Mesodermal cell (in vitro differentiated cells): ENCODE measurements around the gene ST6GAL1.

ENCODE experiments used
- H3K27ac ChIP-seq: 2 replicates; pipeline ENCODE4 v1.7.0; 2013; ENCODE audit warnings: mild to moderate bottlenecking, low read depth, low read length, moderate library complexity; ENCODE audit not compliant: severe bottlenecking
- H3K36me3 ChIP-seq: 2 replicates; pipeline ENCODE4 v1.7.1; 2013; ENCODE audit warnings: mild to moderate bottlenecking, low read length, moderate library complexity; ENCODE audit not compliant: control insufficient read depth, insufficient read depth
- H3K4me1 ChIP-seq: one replicate; pipeline ENCODE4 v1.7.1; 2013; ENCODE audit warnings: mild to moderate bottlenecking, low read length; ENCODE audit not compliant: insufficient read depth, control insufficient read depth, poor library complexity, severe bottlenecking
- H3K4me3 ChIP-seq: 2 replicates; pipeline ENCODE4 v1.7.0; 2013; ENCODE audit warnings: low read length, control low read depth, mild to moderate bottlenecking; ENCODE audit not compliant: insufficient read depth, poor library complexity, severe bottlenecking; ENCODE audit errors: extremely low read depth
- H3K9me3 ChIP-seq: 2 replicates; pipeline ENCODE4 v1.7.1; 2013; ENCODE audit warnings: mild to moderate bottlenecking, low read length, moderate library complexity; ENCODE audit not compliant: control insufficient read depth
- WGBS, 2 experiments: methylation state at CpG; one replicate each; pipeline ENCODE4 v1.1.5; 2013; ENCODE audit warnings: missing lambda C conversion rate in 2 of 2; ENCODE audit not compliant: insufficient coverage in 2 of 2; 5-methylcytosine and 5-hydroxymethylcytosine counted together

Gene ST6GAL1

GRCh38 chr3:187079090-187080022, 149.0 kb downstream of the ST6GAL1 start:
- 100% methylated on average over 1 to 2 of the region's 8 CpGs for WGBS, 2 experiments
- Histone ChIP-seq H3K27ac (no peak overlapping the region), H3K36me3 (peaks cover 34% of the 10 kb centered on the region), H3K4me3 (no peak overlapping the region), H3K4me1 (peaks cover 4% of the 10 kb centered on the region), H3K9me3 (no peaks in the 10 kb centered on the region)

GRCh38 chr3:187080799-187081450, 150.6 kb downstream of the ST6GAL1 start:
- WGBS, 2 experiments = 95 to 96% methylated on average over 12 of the region's 13 CpGs
- Histone ChIP-seq H3K4me3 (no peak overlapping the region), H3K36me3 (peaks cover 24% of the 10 kb centered on the region), H3K27ac (no peak overlapping the region), H3K9me3 (no peaks in the 10 kb centered on the region), H3K4me1 (peaks cover 12% of the 10 kb centered on the region)

- H3K36me3 ChIP-seq = peaks cover 5% of the 10 kb centered on the region
- H3K4me3 ChIP-seq = no peak overlapping the region
- no peak overlapping the region for H3K27ac ChIP-seq
- H3K9me3 ChIP-seq = peaks cover 4% of the 10 kb centered on the region
- 83 to 98% methylated on average over 4 to 5 of the region's 6 CpGs for WGBS, 2 experiments
- H3K4me1 ChIP-seq = peaks cover 12% of the 10 kb centered on the region
Observed at GRCh38 chr3:187082758-187083375, 152.5 kb downstream of the ST6GAL1 start.

- Histone ChIP-seq H3K4me1 (peaks cover 12% of the 10 kb centered on the region), H3K4me3 (no peak overlapping the region), H3K27ac (no peak overlapping the region), H3K36me3 (no peaks in the 10 kb centered on the region), H3K9me3 (peaks cover 4% of the 10 kb centered on the region)
- 83 to 100% methylated on average over 1 to 2 of the region's 5 CpGs for WGBS, 2 experiments
Observed at GRCh38 chr3:187084126-187084525, 153.8 kb downstream of the ST6GAL1 start.

GRCh38 chr3:187084580-187084979, 154.3 kb downstream of the ST6GAL1 start:
- no peak overlapping the region for H3K27ac ChIP-seq
- H3K36me3 ChIP-seq = no peaks in the 10 kb centered on the region
- WGBS, 2 experiments = no CpG with 5 or more reads among the region's 2 CpGs
- no peak overlapping the region for H3K4me3 ChIP-seq
- H3K9me3 ChIP-seq = peaks cover 4% of the 10 kb centered on the region
- peaks cover 12% of the 10 kb centered on the region for H3K4me1 ChIP-seq

GRCh38 chr3:187085021-187085666, 154.8 kb downstream of the ST6GAL1 start:
- WGBS, 2 experiments = 100% methylated on average over 3 of the region's 5 CpGs; no CpG with 5 or more reads in 1 of the 2 experiments
- H3K36me3 ChIP-seq = no peaks in the 10 kb centered on the region

GRCh38 chr3:187085933-187086332, 155.6 kb downstream of the ST6GAL1 start:
- WGBS, 2 experiments = no CpG with 5 or more reads among the region's 1 CpG

More at GRCh38 chr3:187085021-187085666, 154.8 kb downstream of the ST6GAL1 start:
- H3K9me3 ChIP-seq = peaks cover 4% of the 10 kb centered on the region
- no peak overlapping the region for H3K27ac ChIP-seq
- H3K4me1 ChIP-seq = peaks cover 12% of the 10 kb centered on the region
- H3K4me3 ChIP-seq = no peak overlapping the region

GRCh38 chr3:187086831-187087230, 156.5 kb downstream of the ST6GAL1 start:
- Histone ChIP-seq H3K36me3 (no peaks in the 10 kb centered on the region), H3K4me1 (peaks cover 12% of the 10 kb centered on the region), H3K4me3 (no peak overlapping the region), H3K9me3 (peaks cover 4% of the 10 kb centered on the region), H3K27ac (no peak overlapping the region)
- no CpG with 5 or more reads among the region's 3 CpGs for WGBS, 2 experiments

More at GRCh38 chr3:187085933-187086332, 155.6 kb downstream of the ST6GAL1 start:
- Histone ChIP-seq H3K9me3 (peaks cover 4% of the 10 kb centered on the region), H3K27ac (no peak overlapping the region), H3K4me1 (peaks cover 12% of the 10 kb centered on the region), H3K4me3 (no peak overlapping the region), H3K36me3 (no peaks in the 10 kb centered on the region)

- Histone ChIP-seq H3K9me3 (peaks cover 4% of the 10 kb centered on the region), H3K4me3 (no peak overlapping the region), H3K27ac (no peak overlapping the region), H3K36me3 (no peaks in the 10 kb centered on the region), H3K4me1 (peaks cover 12% of the 10 kb centered on the region)
- WGBS, 2 experiments = 100% methylated on average over 1 of the region's 1 CpG; no CpG with 5 or more reads in 1 of the 2 experiments
Observed at GRCh38 chr3:187088701-187089100, 158.4 kb downstream of the ST6GAL1 start.

GRCh38 chr3:187093320-187093719, 163.0 kb downstream of the ST6GAL1 start:
- H3K4me1 ChIP-seq = no peaks in the 10 kb centered on the region
- H3K4me3 ChIP-seq = no peak overlapping the region
- no peaks in the 10 kb centered on the region for H3K36me3 ChIP-seq
- no peak overlapping the region for H3K27ac ChIP-seq
- H3K9me3 ChIP-seq = no peaks in the 10 kb centered on the region
- WGBS, 2 experiments = no CpG with 5 or more reads among the region's 1 CpG
